HG02852 (cell line): ENCODE results near the gene PPA2.
"Not testable (repeated sequence)": the region's sequence is repeated elsewhere in the genome, so short reads cannot be mapped to it uniquely, and the experiment has no call there.

Experiments used
- ATAC-seq: cut with Tn5 transposase; IDR thresholded peaks from one replicate; pipeline ENCODE4 v1.9.1; 2021; ENCODE audit warnings: mild to moderate bottlenecking, moderate library complexity; ENCODE audit not compliant: unreplicated experiment

PPA2 gene

GRCh38 chr4:105473324-105474098, at the start of gene PPA2:
Gene PPA2 (minus strand): TSS chr4:105474062. CDS start chr4:105474050, 12 bp downstream.
- ATAC-seq, result peak; percentile 81

DNA sequence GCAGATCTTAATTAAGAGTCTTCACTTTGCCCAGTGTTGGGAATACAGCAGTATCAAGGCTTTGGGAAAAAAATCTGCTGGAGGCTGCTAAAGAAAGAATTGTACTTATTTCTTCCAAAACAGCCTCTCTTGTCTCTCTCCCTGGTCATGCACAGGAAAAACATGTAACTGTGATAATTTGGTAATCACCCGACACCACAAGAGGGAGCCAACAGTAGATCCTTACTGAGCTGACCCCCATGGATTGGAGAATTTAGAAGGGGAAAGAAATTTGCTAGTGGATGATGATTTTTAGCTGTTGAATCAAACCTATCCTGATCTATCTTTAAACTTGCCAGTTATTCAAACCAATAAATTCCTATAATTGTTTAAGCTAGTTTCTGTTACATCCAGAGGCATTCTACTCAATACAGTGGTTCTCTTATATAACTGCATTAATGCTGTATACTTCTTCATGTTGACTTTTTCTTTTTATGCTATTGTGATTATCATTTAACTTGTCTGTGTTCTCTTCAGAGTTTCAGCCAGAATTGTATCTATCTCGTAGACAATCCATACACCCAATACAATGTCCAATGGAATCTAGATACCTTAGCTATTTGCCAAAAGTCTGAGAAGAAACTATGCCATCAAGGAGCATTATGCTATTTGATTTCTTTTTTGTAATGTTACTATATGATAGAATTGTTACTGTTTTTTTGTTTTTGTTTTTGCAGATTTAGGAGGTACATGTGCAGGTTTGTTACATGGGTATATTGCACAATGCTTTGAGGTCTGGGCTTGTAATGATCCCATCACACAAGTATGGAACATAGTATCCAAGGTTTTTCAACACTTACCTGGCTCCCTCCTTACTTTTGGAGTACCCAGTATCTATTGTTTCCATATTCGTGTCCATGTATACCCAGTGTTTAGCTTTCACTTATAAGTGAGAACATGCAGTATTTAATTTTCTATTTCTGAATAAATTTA, 47.2 kb upstream of the PPA2 start:
- ATAC-seq, result peak; percentile 77

DNA sequence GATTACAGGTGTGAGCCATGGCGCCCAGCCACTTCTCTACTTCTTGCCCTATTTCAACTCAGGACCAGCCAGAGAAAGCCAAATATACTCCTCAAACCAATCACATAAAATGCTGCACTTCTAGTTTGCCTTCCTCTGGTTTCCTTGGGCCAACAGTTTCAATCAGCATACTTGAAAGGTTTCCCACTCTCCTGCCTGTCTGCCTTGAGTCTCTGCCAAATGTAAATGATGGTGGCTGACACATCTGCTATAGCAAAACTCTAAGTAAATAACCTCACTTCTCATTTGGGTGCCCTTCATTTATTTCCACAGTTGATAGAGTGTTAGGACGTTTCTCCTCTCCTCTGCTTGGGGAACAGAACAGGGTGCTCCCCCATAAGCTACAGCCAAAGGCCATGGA, 36.4 kb upstream of the PPA2 start:
- no peak for ATAC-seq

DNA sequence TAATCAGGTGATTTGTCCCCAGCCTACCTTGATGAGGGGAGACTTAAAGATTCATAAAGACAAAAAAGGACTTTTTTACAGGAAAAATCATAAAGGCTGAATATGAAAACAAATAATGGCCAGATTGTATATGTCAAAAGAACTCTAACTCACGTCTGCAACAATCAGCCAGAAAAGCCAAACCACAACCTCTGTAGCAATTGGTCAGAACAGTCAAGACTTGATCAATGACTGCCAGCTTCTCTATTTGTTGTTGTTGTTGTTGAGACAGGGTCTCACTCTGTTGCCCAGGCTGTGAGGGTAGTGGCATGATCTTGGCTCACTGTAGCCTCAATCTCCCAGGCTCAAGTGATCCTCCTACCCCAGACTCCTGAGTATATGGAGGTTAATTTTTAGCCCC, 35.9 kb upstream of the PPA2 start:
- no peak for ATAC-seq

DNA sequence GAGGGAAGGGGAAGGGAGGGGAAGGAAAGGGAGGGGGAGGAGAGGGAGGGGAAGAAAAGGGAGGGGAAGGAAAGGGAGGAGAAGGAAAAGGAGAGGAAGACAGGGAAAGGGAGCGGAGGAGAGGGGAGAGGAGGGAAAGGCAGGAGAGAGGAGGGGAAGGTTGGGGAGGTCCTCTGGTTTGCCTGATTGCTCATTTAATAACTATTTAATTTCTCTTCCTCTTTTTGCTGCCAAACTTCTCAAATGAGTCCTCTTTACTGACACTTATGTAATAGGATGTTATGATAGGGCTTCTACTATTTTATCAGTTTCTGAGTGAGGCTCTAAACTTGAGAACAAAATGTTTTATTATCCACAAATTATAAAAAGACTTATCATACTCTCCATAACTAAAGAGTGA, 35.4 kb upstream of the PPA2 start:
- ATAC-seq, result peak; percentile 94

- ATAC-seq, result no peak
These were observed 30.9 kb upstream of the PPA2 start for GRCh38 chr4:105504744-105505143.

- ATAC-seq, result no peak
These were observed 29.6 kb upstream of the PPA2 start for GRCh38 chr4:105503484-105503883.

- ATAC-seq, result no peak
These were observed 23.0 kb upstream of the PPA2 start for GRCh38 chr4:105496899-105497298.

DNA sequence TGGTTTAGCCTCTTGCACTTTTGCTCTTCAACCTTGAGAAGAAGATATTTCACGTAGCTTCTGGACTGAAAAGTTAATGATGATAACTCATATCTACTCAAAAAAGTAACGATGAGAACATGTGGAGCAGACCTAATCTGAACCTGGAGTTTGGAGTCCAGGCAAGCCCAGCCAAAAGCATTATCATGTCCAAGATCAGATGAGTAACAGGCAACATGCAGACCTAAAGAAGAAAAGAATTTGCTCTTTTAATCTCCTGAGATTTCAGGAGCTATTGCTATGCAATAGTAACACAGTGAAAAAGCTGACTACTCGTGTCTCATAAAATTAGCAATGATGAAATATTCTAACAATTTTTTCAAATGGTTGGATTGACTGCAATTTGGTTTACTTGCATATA, 21.8 kb upstream of the PPA2 start:
- ATAC-seq, result no peak

- ATAC-seq, result no peak
These were observed 16.7 kb upstream of the PPA2 start for GRCh38 chr4:105490523-105490922.

GRCh38 chr4:105483840-105484239, 10.0 kb upstream of the PPA2 start:
- ATAC-seq, result no peak

DNA sequence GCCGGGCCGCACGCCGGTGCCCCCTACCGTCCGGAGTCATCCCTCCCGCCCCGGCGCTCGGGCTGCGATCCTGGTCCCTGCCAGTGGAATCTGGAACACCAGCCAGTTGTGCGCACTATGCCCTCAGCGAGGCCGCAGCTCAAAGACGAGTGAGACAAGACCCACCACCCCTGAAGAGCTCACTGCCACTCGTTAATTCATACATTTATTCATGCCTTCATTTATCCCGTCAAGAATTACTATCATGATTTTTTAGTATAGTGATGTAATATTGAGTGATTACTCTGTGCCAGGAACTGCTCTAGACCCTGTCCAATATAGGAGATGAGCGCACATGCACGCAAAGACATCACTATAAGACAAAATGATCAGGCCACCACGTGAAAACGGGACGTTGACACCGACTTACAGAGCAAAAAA, 247 bp upstream of the PPA2 start:
- ATAC-seq, result peak; percentile 6

GRCh38 chr4:105472871-105473323, 965 bp downstream of the PPA2 start:
- ATAC-seq, result no peak

- peak; percentile 29 for ATAC-seq
These were observed 2.2 kb downstream of the PPA2 start for GRCh38 chr4:105471566-105472176.

- ATAC-seq, result no peak
These were observed 3.1 kb downstream of the PPA2 start for GRCh38 chr4:105470766-105471165.

- ATAC-seq, result no peak
These were observed 4.1 kb downstream of the PPA2 start for GRCh38 chr4:105469736-105470135.

- ATAC-seq, result no peak
These were observed 7.3 kb downstream of the PPA2 start for GRCh38 chr4:105466580-105466979.

DNA sequence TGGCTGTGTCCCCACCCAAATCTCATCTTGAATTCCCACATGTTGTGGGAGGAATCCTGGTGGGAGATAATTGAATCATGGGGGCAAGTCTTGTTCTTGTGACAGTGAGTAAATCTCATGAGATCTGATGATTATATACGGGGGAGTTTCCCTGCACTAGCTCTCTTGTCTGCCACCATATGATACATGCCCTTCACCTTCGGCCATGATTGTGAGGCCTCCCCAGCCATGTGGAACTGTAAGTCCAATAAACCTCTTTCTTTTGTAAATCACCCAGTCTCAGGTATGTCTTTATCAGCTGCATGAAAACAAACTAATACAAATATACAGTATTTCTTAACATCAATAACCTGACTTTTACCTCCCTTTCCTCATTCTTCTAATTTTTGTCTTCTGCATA, 9.3 kb downstream of the PPA2 start:
- not testable (repeated sequence) for ATAC-seq

DNA sequence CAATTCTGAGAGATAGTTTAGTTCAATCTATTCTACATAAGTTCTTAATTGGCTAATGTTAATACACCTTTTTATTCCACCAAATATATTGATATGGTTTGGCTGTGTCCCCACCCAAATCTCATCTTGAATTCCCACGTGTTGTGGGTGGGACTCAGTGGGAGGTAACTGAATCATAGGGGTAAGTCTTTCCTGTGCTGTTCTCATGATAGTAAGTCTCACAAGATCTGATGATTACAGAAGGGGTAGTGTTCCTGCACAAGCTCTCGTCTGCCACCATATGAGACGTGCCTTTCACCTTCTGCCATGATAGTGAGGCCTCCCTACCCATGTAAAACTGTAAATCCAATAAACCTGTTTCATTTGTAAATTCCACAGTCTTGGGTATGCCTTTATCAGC, 11.3 kb downstream of the PPA2 start:
- no peak for ATAC-seq

GRCh38 chr4:105461621-105462382, 12.1 kb downstream of the PPA2 start:
- no peak for ATAC-seq

GRCh38 chr4:105461221-105461620, 12.6 kb downstream of the PPA2 start:
- no peak for ATAC-seq
